WTC11 (cell line): ENCODE measurements around the gene CD48. TPM values are rescaled to one million over a fixed set of nuclear protein-coding genes. Genes with fewer than 3 reads are reported as not detected.

Experiments
- ATAC-seq: fragments of 200-7000 bp; cut with Tn5 transposase; 2 replicates; pipeline ENCODE4 v1.10.0; 2021; ENCODE audit warnings: mild to moderate bottlenecking, moderate library complexity
- CTCF ChIA-PET: fragments of 300-600 bp; sonication (Branson Sonifier 250); formaldehyde crosslinking; loops from one replicate; lab custom pipeline; 2021; ENCODE audit warnings: antibody characterized with exemption; lab: Charles Lee
- POLR2A ChIA-PET: fragments of 350-600 bp; sonication (Branson Sonifier 250); formaldehyde crosslinking; loops from one replicate; lab custom pipeline; 2021; ENCODE audit warnings: antibody characterized with exemption; lab: Charles Lee
- DNase-seq: peaks from one replicate; pipeline ENCODE4 v3.0.0; 2021; ENCODE audit warnings: low spot score
- H3K27ac Mint-ChIP-seq: 2 replicates; pipeline ENCODE4 v1.8.0; 2021; ENCODE audit warnings: mixed read lengths
- H3K27me3 Mint-ChIP-seq: 2 replicates; pipeline ENCODE4 v1.8.0; 2021; ENCODE audit warnings: low read depth, mild to moderate bottlenecking, moderate library complexity, mixed read lengths
- H3K36me3 Mint-ChIP-seq: 2 replicates; pipeline ENCODE4 v1.8.0; 2021; ENCODE audit warnings: mixed read lengths
- H3K4me1 Mint-ChIP-seq: 2 replicates; pipeline ENCODE4 v1.8.0; 2022; ENCODE audit warnings: mixed read lengths
- H3K4me3 Mint-ChIP-seq: 2 replicates; pipeline ENCODE4 v1.8.0; 2021; ENCODE audit warnings: mild to moderate bottlenecking, moderate library complexity, mixed read lengths
- H3K9me3 Mint-ChIP-seq: 2 replicates; pipeline ENCODE4 v1.8.0; 2021; ENCODE audit warnings: mixed read lengths
- AFF4 ChIP-seq: sonication (generic); formaldehyde crosslinking; IDR thresholded peaks from 2 replicates; pipeline ENCODE4 v1.8.1; 2023; ENCODE audit warnings: mild to moderate bottlenecking, missing genetic modification reagents, borderline replicate concordance
- E2F1 ChIP-seq: sonication (generic); formaldehyde crosslinking; IDR thresholded peaks from 2 replicates; pipeline ENCODE4 v1.8.0; 2022; ENCODE audit warnings: mild to moderate bottlenecking, missing genetic modification reagents
- FOXP4 ChIP-seq: sonication (generic); formaldehyde crosslinking; IDR thresholded peaks from 2 replicates; pipeline ENCODE4 v1.8.0; 2022; ENCODE audit warnings: mild to moderate bottlenecking, missing genetic modification reagents
- HMGXB4 ChIP-seq: sonication (generic); formaldehyde crosslinking; IDR thresholded peaks from 2 replicates; pipeline ENCODE4 v1.8.1; 2023; ENCODE audit warnings: mild to moderate bottlenecking, moderate library complexity, missing genetic modification reagents
- IRF2 ChIP-seq: sonication (generic); formaldehyde crosslinking; IDR thresholded peaks from 2 replicates; pipeline ENCODE4 v1.8.0; 2022; ENCODE audit warnings: low read depth, missing genetic modification reagents, borderline replicate concordance
- KAT7 ChIP-seq: sonication (generic); formaldehyde crosslinking; IDR thresholded peaks from 2 replicates; pipeline ENCODE4 v1.8.1; 2023; ENCODE audit warnings: missing genetic modification reagents, mild to moderate bottlenecking, borderline replicate concordance
- NFE2L1 ChIP-seq: sonication (generic); formaldehyde crosslinking; IDR thresholded peaks from 2 replicates; pipeline ENCODE4 v1.8.1; 2023; ENCODE audit warnings: missing genetic modification reagents
- NR1H2 ChIP-seq: sonication (generic); formaldehyde crosslinking; IDR thresholded peaks from 2 replicates; pipeline ENCODE4 v1.9.0; 2021; ENCODE audit warnings: mild to moderate bottlenecking, moderate library complexity, missing genetic modification reagents
- RORB ChIP-seq: fragments of 250-450 bp; sonication (Bioruptor Pico); IDR thresholded peaks from 2 replicates; pipeline ENCODE4 v1.9.0; 2021; ENCODE audit warnings: mild to moderate bottlenecking
- SP1 ChIP-seq: sonication (generic); formaldehyde crosslinking; conservative IDR thresholded peaks from 2 replicates; pipeline ENCODE4 v1.8.1; 2022; ENCODE audit warnings: missing genetic modification reagents
- STAT6 ChIP-seq: sonication (generic); formaldehyde crosslinking; conservative IDR thresholded peaks from 2 replicates; pipeline ENCODE4 v1.8.1; 2023; ENCODE audit warnings: mild to moderate bottlenecking, low read depth, missing genetic modification reagents, moderate library complexity
- TCF7 ChIP-seq: sonication (generic); formaldehyde crosslinking; IDR thresholded peaks from 2 replicates; pipeline ENCODE4 v1.8.0; 2022; ENCODE audit warnings: mild to moderate bottlenecking, low read depth, missing genetic modification reagents, moderate library complexity
- ZNF121 ChIP-seq: sonication (generic); formaldehyde crosslinking; IDR thresholded peaks from 2 replicates; pipeline ENCODE4 v1.8.0; 2023; ENCODE audit warnings: missing genetic modification reagents
- ZNF232 ChIP-seq: sonication (generic); formaldehyde crosslinking; IDR thresholded peaks from 2 replicates; pipeline ENCODE4 v1.8.0; 2022; ENCODE audit warnings: mild to moderate bottlenecking, missing genetic modification reagents
- total RNA-seq: library from RNA; stranded (reverse); gene quantifications from 3 replicates; pipeline ENCODE4 v1.2.3, GENCODE V29; 2021
- TF ChIP-seq, protein P1 (sequence below): sonication (generic); formaldehyde crosslinking; IDR thresholded peaks from 2 replicates; pipeline ENCODE4 v1.8.1; 2023; ENCODE audit warnings: mild to moderate bottlenecking, missing genetic modification reagents
- TF ChIP-seq, protein P2 (sequence below): fragments of 250-450 bp; sonication (Bioruptor Pico); conservative IDR thresholded peaks from 2 replicates; pipeline ENCODE4 v1.9.0; 2021; ENCODE audit warnings: mild to moderate bottlenecking
- TF ChIP-seq, protein P3 (sequence below): sonication (generic); formaldehyde crosslinking; IDR thresholded peaks from 2 replicates; pipeline ENCODE4 v1.8.1; 2022; ENCODE audit warnings: mild to moderate bottlenecking, missing genetic modification reagents, moderate library complexity, borderline replicate concordance

CD48 gene
- total RNA-seq, 1 experiment from 2014 or later: 0.66 TPM

GRCh38 chr1:160637065-160637464 lies 74.6 kb downstream of the CD48 start:
- DNase-seq (no peak), ATAC-seq (no peak)
- POLR2A ChIA-PET: no interaction called here
- TF ChIP-seq NR1H2 (no peak), RORB (CRISPR knock-in tag) (no peak), SP1 (no peak), TCF7 (CRISPR knock-in tag) (no peak), FOXP4 (CRISPR knock-in tag) (no peak), AFF4 (CRISPR knock-in tag) (no peak), ZNF232 (CRISPR knock-in tag) (no peak), E2F1 (CRISPR knock-in tag) (no peak), ZNF121 (CRISPR knock-in tag) (no peak), KAT7 (CRISPR knock-in tag) (no peak)
- TF ChIP-seq, protein P1, sequence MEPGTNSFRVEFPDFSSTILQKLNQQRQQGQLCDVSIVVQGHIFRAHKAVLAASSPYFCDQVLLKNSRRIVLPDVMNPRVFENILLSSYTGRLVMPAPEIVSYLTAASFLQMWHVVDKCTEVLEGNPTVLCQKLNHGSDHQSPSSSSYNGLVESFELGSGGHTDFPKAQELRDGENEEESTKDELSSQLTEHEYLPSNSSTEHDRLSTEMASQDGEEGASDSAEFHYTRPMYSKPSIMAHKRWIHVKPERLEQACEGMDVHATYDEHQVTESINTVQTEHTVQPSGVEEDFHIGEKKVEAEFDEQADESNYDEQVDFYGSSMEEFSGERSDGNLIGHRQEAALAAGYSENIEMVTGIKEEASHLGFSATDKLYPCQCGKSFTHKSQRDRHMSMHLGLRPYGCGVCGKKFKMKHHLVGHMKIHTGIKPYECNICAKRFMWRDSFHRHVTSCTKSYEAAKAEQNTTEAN (CRISPR knock-in tag): no peak
- CTCF ChIA-PET: no interaction called here
- peaks cover 23% of the 10 kb centered on the region for H3K4me1 Mint-ChIP-seq
- peaks cover 19% of the 10 kb centered on the region for H3K27me3 Mint-ChIP-seq
- no peaks in the 10 kb centered on the region for H3K36me3 Mint-ChIP-seq
- H3K27ac Mint-ChIP-seq: no peak overlapping the region
- H3K9me3 Mint-ChIP-seq: no peaks in the 10 kb centered on the region
- H3K4me3 Mint-ChIP-seq: no peak overlapping the region

GRCh38 chr1:160636547-160636946 lies 75.1 kb downstream of the CD48 start:
- Mint-ChIP-seq H3K27ac (no peak overlapping the region), H3K9me3 (peaks cover 4% of the 10 kb centered on the region), H3K36me3 (no peaks in the 10 kb centered on the region), H3K4me3 (no peak overlapping the region), H3K4me1 (peaks cover 23% of the 10 kb centered on the region), H3K27me3 (peaks cover 19% of the 10 kb centered on the region)
- POLR2A ChIA-PET: no interaction called here
- CTCF ChIA-PET: no interaction called here
- DNase-seq: no peak
- ATAC-seq: no peak
- TF ChIP-seq, protein P1 (CRISPR knock-in tag): no peak
- TF ChIP-seq, protein P2, sequence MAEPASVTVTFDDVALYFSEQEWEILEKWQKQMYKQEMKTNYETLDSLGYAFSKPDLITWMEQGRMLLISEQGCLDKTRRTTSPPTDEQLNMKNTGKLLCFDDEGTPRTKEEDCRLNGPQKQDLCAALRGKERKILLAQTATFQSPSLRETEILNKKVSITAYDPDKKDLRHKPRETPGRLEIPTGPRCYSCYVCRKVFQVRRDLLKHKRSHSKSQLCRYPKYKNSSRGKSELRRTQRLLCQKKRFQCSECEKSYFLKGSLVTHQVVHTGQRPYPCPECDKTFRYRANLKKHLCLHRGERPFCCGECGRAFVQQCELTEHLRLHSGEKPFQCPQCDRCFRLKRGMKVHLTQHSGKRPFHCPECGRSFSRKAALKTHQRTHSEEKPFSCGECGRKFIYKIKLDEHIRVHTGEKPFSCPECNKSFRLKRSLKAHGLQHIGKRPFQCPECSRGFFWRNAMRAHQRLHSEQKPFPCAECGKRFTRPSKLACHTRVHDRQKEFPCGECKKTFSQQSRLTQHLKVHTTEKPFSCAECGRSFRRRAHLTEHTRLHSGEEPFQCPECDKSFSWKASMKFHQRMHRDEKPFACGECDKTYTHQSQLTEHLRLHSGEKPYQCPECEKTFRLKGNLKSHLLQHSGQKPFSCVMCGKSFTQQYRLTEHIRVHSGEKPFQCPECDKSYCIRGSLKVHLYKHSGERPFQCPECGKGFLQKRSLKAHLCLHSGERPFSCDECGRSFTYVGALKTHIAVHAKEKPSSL (CRISPR knock-in tag): no peak
- no peak for TF ChIP-seq NFE2L1 (CRISPR knock-in tag)
- TF ChIP-seq HMGXB4 (CRISPR knock-in tag): no peak
- TF ChIP-seq, protein P3, sequence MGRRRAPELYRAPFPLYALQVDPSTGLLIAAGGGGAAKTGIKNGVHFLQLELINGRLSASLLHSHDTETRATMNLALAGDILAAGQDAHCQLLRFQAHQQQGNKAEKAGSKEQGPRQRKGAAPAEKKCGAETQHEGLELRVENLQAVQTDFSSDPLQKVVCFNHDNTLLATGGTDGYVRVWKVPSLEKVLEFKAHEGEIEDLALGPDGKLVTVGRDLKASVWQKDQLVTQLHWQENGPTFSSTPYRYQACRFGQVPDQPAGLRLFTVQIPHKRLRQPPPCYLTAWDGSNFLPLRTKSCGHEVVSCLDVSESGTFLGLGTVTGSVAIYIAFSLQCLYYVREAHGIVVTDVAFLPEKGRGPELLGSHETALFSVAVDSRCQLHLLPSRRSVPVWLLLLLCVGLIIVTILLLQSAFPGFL (CRISPR knock-in tag): no peak
- TF ChIP-seq IRF2 (CRISPR knock-in tag): no peak
- no peak for TF ChIP-seq STAT6 (CRISPR knock-in tag)
